Measurements from ENCODE around the gene ABCA7.

- TF ChIP-seq CTCF (IDR thresholded peaks at IDR 0.05) = no peak
- TF ChIP-seq POLR2A (IDR thresholded peaks at IDR 0.05) = no peak
These were observed 45.4 kb upstream of the ABCA7 start for GRCh38 chr19:994516-994915.

All from adrenal gland (tissue), 5 donors.